HepG2 (cell line): ENCODE data around the gene PCDHGB1. TPM values are rescaled to one million over a fixed set of nuclear protein-coding genes. Genes with fewer than 3 reads are reported as not detected.

Source experiments
- ATAD3A ChIP-seq: sonication (generic); formaldehyde crosslinking; IDR thresholded peaks from 2 replicates; pipeline ENCODE4 v1.4.0; 2020; ENCODE audit warnings: missing genetic modification reagents
- GATA4 ChIP-seq: sonication (generic); IDR thresholded peaks from 2 replicates; pipeline ENCODE4 v1.6.1; 2016; ENCODE audit warnings: antibody characterized with exemption, low read depth, borderline replicate concordance
- GLI4 ChIP-seq: sonication (generic); formaldehyde crosslinking; IDR thresholded peaks from 2 replicates; pipeline ENCODE4 v1.5.1; 2020; ENCODE audit warnings: missing genetic modification reagents, mild to moderate bottlenecking, moderate library complexity, borderline replicate concordance
- HOXA7 ChIP-seq: sonication (generic); formaldehyde crosslinking; IDR thresholded peaks from 2 replicates; pipeline ENCODE4 v1.8.1; 2022; ENCODE audit warnings: mild to moderate bottlenecking, missing genetic modification reagents, moderate library complexity
- KDM2A ChIP-seq: sonication (generic); formaldehyde crosslinking; IDR thresholded peaks from 2 replicates; pipeline ENCODE4 v1.4.0; 2020; ENCODE audit warnings: low read depth, missing genetic modification reagents, borderline replicate concordance
- MTA3 ChIP-seq: sonication (generic); formaldehyde crosslinking; IDR thresholded peaks from 2 replicates; pipeline ENCODE4 v1.4.0; 2020; ENCODE audit warnings: missing genetic modification reagents
- MYC ChIP-seq: sonication (generic); formaldehyde crosslinking; IDR thresholded peaks from 2 replicates; pipeline ENCODE4 v1.9.0; 2021; ENCODE audit warnings: missing genetic modification reagents, borderline replicate concordance
- POLR2AphosphoS2 ChIP-seq: IDR thresholded peaks from 2 replicates; pipeline ENCODE4 v1.6.1; 2011; ENCODE audit warnings: low read depth, low read length, improper control_type of control experiment
- ZC3H13 ChIP-seq: sonication (generic); formaldehyde crosslinking; IDR thresholded peaks from 2 replicates; pipeline ENCODE4 v1.8.1; 2023; ENCODE audit warnings: mild to moderate bottlenecking, missing genetic modification reagents, moderate library complexity
- ZNF547 ChIP-seq: sonication (generic); formaldehyde crosslinking; IDR thresholded peaks from 2 replicates; pipeline ENCODE4 v1.5.1; 2020; ENCODE audit warnings: mild to moderate bottlenecking, missing genetic modification reagents
- ZNF75D ChIP-seq: sonication (generic); formaldehyde crosslinking; IDR thresholded peaks from 2 replicates; pipeline ENCODE4 v1.8.1; 2023; ENCODE audit warnings: missing genetic modification reagents, mild to moderate bottlenecking, borderline replicate concordance
- ZSCAN22 ChIP-seq: sonication (generic); formaldehyde crosslinking; IDR thresholded peaks from 2 replicates; pipeline ENCODE4 v1.4.0; 2020; ENCODE audit warnings: mild to moderate bottlenecking, missing genetic modification reagents
- polyA plus RNA-seq, 8 experiments: library from polyadenylated mRNA; depleted of rRNA in 3 of 8; stranded (reverse) in 7 of 8; unstranded in 1 of 8; fragments of >200 nt; fragmentation: Illumina TruSeq in 4 of 8; extraction: Trizol in 4 of 8; gene quantifications; 2 replicates each; pipeline versions ENCODE4 v1.2.1 to v1.2.3, GENCODE V29; 2011 to 2016; ENCODE audit warnings: low read depth in 4 of 8, missing spikeins in 1 of 8, mixed read lengths in 1 of 8; ENCODE audit not compliant: insufficient read depth in 1 of 8
- total RNA-seq, 5 experiments: library from RNA; depleted of rRNA; stranded (reverse); fragments of >200 nt; fragmentation: Illumina TruSeq; extraction: Trizol; gene quantifications; 2 replicates each; pipeline ENCODE4 v1.2.3, GENCODE V29; 2016; ENCODE audit warnings: low read depth in 1 of 5
- TF ChIP-seq, protein P1 (sequence below): sonication (generic); formaldehyde crosslinking; IDR thresholded peaks from 2 replicates; pipeline ENCODE4 v1.8.1; 2023; ENCODE audit warnings: mild to moderate bottlenecking, missing genetic modification reagents
- TF ChIP-seq, protein P2 (sequence below): sonication (generic); formaldehyde crosslinking; IDR thresholded peaks from 2 replicates; pipeline ENCODE4 v1.4.0; 2020; ENCODE audit warnings: missing genetic modification reagents, mild to moderate bottlenecking, borderline replicate concordance
- TF ChIP-seq, protein P3 (sequence below): IDR thresholded peaks from 2 replicates; pipeline ENCODE4 v1.6.1; 2018; ENCODE audit warnings: missing genetic modification reagents, mild to moderate bottlenecking, missing compliant biosample characterization
- TF ChIP-seq, protein P4 (sequence below), 2 experiments: fragments of 450-650 bp in 1 of 2; sonication (generic) in 1 of 2; formaldehyde crosslinking; IDR thresholded peaks; 2 replicates each; pipeline versions ENCODE4 v1.5.0 to v1.8.0; 2020 to 2022; ENCODE audit warnings: mild to moderate bottlenecking in 1 of 2, missing genetic modification reagents in 1 of 2

The PCDHGB1 gene
- total and polyA plus RNA-seq, 2 of the 13 experiments (the other 11 are each of a cell fraction or from before 2014, with no cell fraction given) = 1.0 to 2.6 TPM

DNA sequence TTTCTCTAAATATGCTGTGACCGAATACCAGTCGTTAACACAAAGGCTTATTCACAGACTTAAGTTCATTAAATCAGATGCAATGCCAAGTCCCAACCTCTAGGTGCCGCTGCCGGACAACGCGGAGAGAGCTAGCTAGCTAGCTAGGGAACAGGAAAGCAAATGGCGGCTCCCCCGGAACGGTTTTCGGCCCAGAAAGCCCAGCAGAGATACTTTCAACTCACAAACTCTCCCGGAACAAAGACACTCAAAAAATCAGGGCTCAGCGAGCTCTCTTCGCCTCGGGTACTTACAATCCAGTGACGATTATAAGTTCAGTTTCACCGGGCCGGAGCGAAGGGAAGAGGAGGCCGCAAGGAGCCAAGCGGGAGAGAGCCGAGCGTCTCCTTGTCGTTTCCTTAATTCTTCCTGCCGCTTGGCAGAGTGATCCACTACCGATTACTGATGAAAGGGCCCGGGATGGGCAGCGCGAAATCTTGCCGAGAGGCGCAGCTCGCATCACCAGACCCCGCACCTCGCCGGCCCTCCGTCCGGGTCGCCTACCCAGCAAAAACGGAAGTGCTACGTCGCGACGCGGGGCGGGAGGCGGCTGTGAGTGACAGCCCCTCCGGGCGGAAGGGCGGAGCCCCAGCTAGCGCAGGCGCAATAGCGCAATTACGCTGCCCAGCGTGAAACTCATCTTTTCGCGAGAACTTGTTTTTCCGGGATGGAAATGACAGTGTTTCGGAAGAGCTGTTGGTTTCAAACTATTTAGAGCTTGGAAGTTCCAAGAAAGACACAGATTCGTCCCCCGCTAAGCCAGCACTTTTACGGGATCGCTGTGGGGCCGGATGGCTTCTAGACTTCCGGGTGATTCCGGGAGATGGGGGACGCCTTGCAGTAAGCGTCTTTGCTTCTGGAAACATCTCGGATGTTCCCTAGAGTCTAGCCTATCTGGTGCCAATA is 29.4 kb upstream of the PCDHGB1 start, which contains the start of gene TAF7 (continued):
- TF ChIP-seq, protein P1, sequence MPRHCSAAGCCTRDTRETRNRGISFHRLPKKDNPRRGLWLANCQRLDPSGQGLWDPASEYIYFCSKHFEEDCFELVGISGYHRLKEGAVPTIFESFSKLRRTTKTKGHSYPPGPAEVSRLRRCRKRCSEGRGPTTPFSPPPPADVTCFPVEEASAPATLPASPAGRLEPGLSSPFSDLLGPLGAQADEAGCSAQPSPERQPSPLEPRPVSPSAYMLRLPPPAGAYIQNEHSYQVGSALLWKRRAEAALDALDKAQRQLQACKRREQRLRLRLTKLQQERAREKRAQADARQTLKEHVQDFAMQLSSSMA = peak; percentile 36; the same call in 1 of the 2 replicates
- no peak for TF ChIP-seq HOXA7 (CRISPR knock-in tag)
- TF ChIP-seq ZNF75D (CRISPR knock-in tag) = peak; percentile 71; the same call in 1 of the 2 replicates
- TF ChIP-seq ZNF547 (CRISPR knock-in tag) = peak; percentile 94
- TF ChIP-seq ATAD3A (CRISPR knock-in tag) = no peak
- TF ChIP-seq GLI4 = peak; percentile 86; the same call in 1 of the 2 replicates
- TF ChIP-seq MYC (CRISPR knock-in tag) = peak; percentile 52; the same call in 1 of the 2 replicates
- no peak for TF ChIP-seq ZSCAN22 (CRISPR knock-in tag)
- TF ChIP-seq, protein P2, sequence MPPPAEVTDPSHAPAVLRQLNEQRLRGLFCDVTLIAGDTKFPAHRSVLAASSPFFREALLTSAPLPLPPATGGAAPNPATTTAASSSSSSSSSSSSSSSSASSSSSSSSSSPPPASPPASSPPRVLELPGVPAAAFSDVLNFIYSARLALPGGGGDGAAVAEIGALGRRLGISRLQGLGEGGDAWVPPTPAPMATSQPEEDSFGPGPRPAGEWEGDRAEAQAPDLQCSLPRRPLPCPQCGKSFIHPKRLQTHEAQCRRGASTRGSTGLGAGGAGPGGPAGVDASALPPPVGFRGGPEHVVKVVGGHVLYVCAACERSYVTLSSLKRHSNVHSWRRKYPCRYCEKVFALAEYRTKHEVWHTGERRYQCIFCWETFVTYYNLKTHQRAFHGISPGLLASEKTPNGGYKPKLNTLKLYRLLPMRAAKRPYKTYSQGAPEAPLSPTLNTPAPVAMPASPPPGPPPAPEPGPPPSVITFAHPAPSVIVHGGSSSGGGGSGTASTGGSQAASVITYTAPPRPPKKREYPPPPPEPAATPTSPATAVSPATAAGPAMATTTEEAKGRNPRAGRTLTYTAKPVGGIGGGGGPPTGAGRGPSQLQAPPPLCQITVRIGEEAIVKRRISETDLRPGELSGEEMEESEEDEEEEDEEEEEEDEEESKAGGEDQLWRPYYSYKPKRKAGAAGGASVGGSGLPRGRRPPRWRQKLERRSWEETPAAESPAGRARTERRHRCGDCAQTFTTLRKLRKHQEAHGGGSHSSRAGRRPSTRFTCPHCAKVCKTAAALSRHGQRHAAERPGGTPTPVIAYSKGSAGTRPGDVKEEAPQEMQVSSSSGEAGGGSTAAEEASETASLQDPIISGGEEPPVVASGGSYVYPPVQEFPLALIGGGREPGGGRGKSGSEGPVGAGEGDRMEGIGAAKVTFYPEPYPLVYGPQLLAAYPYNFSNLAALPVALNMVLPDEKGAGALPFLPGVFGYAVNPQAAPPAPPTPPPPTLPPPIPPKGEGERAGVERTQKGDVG (CRISPR knock-in tag) = peak; percentile 74; the same call in 1 of the 2 replicates
- TF ChIP-seq GATA4 = peak; percentile 36; the same call in 1 of the 2 replicates
- no peak for TF ChIP-seq MTA3
- peak; percentile 83 for TF ChIP-seq KDM2A (CRISPR knock-in tag)
- TF ChIP-seq POLR2AphosphoS2 = 0 out of 2 replicates have a peak, but pooled peaks have one; percentile 65
- TF ChIP-seq, protein P3, sequence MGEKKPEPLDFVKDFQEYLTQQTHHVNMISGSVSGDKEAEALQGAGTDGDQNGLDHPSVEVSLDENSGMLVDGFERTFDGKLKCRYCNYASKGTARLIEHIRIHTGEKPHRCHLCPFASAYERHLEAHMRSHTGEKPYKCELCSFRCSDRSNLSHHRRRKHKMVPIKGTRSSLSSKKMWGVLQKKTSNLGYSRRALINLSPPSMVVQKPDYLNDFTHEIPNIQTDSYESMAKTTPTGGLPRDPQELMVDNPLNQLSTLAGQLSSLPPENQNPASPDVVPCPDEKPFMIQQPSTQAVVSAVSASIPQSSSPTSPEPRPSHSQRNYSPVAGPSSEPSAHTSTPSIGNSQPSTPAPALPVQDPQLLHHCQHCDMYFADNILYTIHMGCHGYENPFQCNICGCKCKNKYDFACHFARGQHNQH = peak; percentile 83; the same call in 1 of the 2 replicates
- TF ChIP-seq ZC3H13 (CRISPR knock-in tag) = peak; percentile 77; the same call in 1 of the 2 replicates
- TF ChIP-seq, protein P4, sequence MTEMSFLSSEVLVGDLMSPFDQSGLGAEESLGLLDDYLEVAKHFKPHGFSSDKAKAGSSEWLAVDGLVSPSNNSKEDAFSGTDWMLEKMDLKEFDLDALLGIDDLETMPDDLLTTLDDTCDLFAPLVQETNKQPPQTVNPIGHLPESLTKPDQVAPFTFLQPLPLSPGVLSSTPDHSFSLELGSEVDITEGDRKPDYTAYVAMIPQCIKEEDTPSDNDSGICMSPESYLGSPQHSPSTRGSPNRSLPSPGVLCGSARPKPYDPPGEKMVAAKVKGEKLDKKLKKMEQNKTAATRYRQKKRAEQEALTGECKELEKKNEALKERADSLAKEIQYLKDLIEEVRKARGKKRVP (CRISPR knock-in tag; IDR thresholded peaks at IDR 0.05) = peak in 1 of 2 experiments; percentile 33; a peak in 1 of 4 replicates
